HFF-Myc (cell line): Measurements from ENCODE around the gene STAU1.
"Not testable (repeated sequence)": the region's sequence is repeated elsewhere in the genome, so short reads cannot be mapped to it uniquely, and the experiment has no call there.

Source experiments
- DNase-seq: peaks from one replicate; pipeline ENCODE4 v3.0.0-alpha.2; 2011; ENCODE audit warnings: low read depth; ENCODE audit errors: extremely low read depth
- H3K4me3 ChIP-seq: replicated peaks from 2 replicates; pipeline ENCODE4 v1.5.1; 2011; ENCODE audit warnings: low read depth, mild to moderate bottlenecking, control low read depth, low read length
- TF ChIP-seq, protein P1 (sequence below): IDR thresholded peaks from 2 replicates; pipeline ENCODE4 v1.5.1; 2012; ENCODE audit warnings: mild to moderate bottlenecking, low read depth, low read length, control low read depth; ENCODE audit errors: missing control alignments

STAU1 gene

DNA sequence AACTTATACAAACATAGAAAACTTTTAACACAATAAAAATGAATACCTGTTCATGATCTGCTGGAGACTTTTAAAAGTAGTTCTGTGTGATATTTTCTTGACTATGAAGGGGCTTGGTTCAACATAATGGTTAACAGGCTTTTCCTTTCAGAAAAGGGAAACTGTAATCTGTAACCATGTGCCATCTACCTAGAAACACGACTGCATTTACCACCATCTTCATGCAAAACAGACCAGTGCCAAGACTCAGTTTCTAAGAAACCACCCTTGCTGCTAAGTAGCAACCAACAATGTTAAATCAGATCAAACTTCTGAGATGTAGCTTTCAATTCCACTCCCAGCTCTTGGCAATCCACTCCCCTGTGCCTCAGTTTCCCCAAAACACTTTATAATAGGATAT is 15.7 kb downstream of the STAU1 start:
- H3K4me3 ChIP-seq: no peak overlapping the region
- TF ChIP-seq, protein P1, sequence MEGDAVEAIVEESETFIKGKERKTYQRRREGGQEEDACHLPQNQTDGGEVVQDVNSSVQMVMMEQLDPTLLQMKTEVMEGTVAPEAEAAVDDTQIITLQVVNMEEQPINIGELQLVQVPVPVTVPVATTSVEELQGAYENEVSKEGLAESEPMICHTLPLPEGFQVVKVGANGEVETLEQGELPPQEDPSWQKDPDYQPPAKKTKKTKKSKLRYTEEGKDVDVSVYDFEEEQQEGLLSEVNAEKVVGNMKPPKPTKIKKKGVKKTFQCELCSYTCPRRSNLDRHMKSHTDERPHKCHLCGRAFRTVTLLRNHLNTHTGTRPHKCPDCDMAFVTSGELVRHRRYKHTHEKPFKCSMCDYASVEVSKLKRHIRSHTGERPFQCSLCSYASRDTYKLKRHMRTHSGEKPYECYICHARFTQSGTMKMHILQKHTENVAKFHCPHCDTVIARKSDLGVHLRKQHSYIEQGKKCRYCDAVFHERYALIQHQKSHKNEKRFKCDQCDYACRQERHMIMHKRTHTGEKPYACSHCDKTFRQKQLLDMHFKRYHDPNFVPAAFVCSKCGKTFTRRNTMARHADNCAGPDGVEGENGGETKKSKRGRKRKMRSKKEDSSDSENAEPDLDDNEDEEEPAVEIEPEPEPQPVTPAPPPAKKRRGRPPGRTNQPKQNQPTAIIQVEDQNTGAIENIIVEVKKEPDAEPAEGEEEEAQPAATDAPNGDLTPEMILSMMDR: no peak
- DNase-seq: no peak

DNA sequence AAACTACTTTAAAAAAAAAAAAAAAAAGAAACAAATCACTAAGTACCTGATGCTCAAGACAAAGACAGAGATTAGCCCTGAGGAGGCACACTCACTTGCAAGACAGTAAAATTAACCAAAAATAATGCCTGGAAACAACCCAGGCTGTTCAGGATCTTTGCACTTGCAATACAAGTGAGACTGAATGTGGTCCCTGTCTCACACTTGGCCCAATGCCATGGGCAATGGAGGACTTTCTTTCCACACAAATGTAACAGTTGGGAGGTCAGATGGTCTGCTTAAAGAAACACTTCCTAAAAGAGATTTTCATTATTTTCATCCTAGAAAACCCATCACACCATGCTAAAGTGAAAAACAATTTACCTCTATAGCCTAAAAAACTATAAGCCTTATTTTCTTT is 16.2 kb downstream of the STAU1 start:
- H3K4me3 ChIP-seq: no peak overlapping the region
- TF ChIP-seq, protein P1: no peak
- no peak for DNase-seq

DNA sequence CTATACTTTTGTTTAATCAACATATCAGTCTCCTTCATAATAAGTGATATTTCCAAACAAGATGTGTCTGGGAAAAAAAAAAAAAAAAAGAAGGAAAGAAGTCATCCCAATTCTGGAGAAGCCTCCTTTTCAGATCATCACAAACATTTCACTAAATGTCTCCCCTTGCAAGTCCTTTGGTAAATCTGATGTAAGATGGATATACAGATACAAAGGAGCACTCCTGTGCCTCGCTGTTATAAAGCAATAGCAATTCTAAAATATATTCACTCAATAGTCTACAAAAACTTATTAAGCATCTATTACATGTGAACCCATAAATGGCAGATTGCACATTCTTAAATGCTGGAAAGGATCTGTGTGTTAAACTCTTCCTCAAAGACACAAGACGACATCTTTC is 17.4 kb downstream of the STAU1 start:
- TF ChIP-seq, protein P1: no peak
- H3K4me3 ChIP-seq: no peak overlapping the region
- no peak for DNase-seq

DNA sequence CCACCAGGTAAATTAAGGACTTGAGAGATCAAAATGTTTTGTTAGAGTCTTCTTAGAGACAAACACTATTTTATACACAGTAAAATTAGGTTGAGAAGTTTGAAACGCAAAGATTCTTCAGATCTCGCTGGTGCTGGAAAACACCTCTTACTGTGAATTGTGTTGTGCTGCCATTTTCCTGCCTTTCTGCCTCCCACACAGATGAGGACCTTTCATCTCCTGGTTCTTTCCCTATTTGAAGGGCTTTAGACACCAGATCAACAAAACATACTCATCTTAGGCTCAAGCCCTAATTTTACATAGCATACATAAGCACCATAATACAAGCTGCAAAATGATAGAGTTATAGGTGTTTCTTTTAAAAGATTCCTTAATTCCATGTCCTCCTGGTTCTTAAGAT is 18.6 kb downstream of the STAU1 start:
- no peak overlapping the region for H3K4me3 ChIP-seq
- TF ChIP-seq, protein P1: no peak
- DNase-seq: no peak

DNA sequence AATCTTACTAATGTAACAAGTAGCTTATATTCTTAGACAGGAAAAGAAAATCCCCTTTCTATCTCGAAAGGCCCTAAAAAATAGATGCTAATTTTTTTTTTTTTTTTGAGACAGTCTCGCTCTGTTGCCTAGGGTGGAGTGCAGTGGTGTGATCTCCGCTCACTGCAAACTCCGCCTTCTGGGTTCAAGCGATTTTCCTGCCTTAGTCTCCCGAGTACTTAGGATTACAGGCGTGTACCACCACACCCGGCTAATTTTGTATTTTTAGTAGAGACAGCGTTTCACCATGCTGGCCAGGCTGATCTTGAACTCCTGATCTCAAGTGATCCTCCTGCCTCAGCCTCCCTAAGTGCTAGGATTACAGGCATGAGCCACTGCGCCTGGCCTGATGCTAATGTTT is 19.3 kb downstream of the STAU1 start:
- DNase-seq, H3K4me3 ChIP-seq: not testable (repeated sequence)

DNA sequence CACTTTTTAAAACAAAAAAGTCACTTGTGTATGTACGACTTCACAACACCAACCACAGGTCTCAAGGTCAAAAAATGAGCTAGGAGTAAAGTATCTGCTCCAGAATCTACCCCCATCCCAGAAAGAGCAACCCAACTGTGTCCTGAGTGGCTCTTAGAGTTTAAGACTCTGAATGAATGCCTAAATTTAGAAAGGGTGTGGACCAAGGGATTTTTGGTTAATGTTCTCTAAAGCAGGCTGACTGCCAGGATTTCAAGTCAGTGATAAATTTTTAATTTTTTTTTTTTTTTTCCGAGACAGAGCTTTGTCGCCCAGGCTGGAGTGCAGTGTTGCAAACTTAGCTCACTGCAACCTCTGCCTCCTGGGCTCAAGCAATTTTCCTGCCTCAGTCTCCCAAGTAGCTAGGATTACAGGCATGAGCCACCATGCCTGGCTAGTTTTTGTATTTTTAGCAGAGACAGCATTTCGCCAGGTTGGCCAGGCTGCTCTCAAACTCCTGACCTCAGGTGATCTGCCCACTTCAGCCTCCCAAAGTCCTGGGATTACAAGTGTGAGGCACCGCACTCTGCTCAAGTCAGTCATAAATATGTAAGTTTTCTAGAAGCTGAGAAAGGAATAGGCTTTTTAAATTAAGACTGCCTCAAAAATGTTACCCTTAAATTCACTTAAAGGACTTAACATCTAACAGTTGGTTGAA is 20.2 kb downstream of the STAU1 start:
- DNase-seq: no peak
- H3K4me3 ChIP-seq: no peak overlapping the region
- TF ChIP-seq, protein P1: no peak

DNA sequence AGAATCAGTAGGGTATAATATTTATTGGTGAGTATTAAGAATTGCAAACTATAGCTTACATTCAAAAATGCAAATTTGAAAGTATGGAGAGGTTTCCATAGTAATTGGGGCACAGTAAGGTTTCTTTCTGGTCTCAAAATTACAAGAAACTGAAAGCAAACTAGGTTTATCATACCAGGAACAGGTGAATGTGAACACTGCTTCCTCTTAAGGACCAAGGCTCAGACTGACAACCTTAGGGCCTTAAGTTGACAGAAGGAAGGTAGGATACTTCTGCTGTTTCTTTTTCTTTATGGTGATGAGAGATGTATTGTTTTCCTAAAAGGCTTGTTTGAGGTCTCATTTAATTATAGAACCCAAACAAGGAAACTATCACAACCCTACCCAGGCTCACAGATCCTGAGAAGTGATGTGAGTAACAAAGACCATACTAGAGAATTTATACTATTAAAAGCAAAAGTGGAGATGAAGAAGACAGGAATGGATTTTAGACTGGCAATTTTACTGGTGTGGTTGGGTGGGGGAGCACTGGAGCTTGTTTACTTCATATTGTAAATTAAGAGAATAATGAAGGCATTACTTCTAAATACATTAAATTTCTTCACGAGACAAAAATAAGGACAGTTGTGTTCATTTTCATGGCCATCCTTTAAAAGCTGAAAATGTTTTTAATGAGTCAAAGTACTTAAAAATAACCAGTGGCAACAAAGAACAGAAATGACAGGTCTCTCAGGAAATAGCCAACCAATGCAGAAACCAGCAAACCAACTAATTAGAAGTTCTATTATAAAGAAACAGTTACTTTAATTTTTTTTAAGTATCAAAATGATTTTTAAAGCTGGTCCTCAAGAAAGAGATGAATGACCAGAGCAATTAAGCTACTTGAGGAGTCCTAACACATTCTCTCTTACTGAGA is 21.3 kb downstream of the STAU1 start:
- TF ChIP-seq, protein P1: no peak
- no peak overlapping the region for H3K4me3 ChIP-seq
- DNase-seq: no peak
